ENCODE measurements around the gene EFS. TPM values are rescaled to one million over a fixed set of nuclear protein-coding genes. Genes with fewer than 3 reads are reported as not detected.

The EFS gene
- total RNA-seq, 1 experiment from 2014 or later, result 0.36 TPM

DNA sequence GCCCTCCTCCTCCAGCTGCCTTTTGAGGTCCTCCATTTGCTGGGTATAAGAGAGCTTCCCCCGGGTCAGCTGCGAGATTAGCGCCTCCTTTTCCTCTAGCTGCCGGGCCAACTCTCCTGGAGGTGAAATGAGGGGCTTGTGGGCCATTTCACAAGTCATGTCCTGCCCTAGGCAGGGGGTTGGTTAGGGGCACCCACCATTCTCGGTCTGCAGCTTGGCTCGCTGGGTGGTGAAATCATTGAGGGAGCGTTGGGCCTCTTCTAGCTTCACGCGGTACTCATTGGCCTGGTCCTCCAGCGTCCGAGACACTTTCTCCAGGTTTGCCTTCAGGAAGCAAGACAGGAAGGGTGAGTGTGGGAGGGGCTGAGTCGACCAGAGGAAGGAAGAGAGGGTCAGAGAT lies 24.4 kb upstream of the EFS start:
- intact Hi-C loops (cut with micrococcal nuclease), result no loop called here
- H2AFZ ChIP-seq (ENCODE audit: low read length), result no peak overlapping the region
- no peak overlapping the region for H3K4me2 ChIP-seq (ENCODE audit: low read length)
- ChIA-PET CTCF (no interaction called here), POLR2A (ENCODE audit: unreplicated experiment) (no interaction called here)
- no peaks in the 10 kb centered on the region for H3K9me3 ChIP-seq (ENCODE audit: low read length)
- ATAC-seq (no peak), DNase-seq (no peak)
- TF ChIP-seq EZH2phosphoT487 (IDR thresholded peaks at IDR 0.05; ENCODE audit: borderline replicate concordance, low read length) (no peak), CTCF (conservative IDR thresholded peaks at IDR 0.05; ENCODE audit: low read depth, low read length) (no peak), EZH2 (IDR thresholded peaks at IDR 0.05; ENCODE audit: low read length, unreplicated experiment) (no peak)
- H4K20me1 ChIP-seq (ENCODE audit: low read length), result no peaks in the 10 kb centered on the region
- H3K4me3 ChIP-seq (ENCODE audit: low read length), result no peak overlapping the region
- BruUV-seq (replicated peaks), result no TSS peak
- no peak overlapping the region for H3K27ac ChIP-seq (ENCODE audit: low read length)
- no peak overlapping the region for H3K9ac ChIP-seq (ENCODE audit: low read length)
- H3K36me3 ChIP-seq (ENCODE audit: low read depth, low read length), result no peaks in the 10 kb centered on the region
- H3K9me2 ChIP-seq (replicated peaks; ENCODE audit: low read length), result no peaks in the 10 kb centered on the region
- no peaks in the 10 kb centered on the region for H3K79me2 ChIP-seq (ENCODE audit: low read length)
- no peaks in the 10 kb centered on the region for H3K4me1 ChIP-seq (ENCODE audit: insufficient read depth, low read length)
- no peaks in the 10 kb centered on the region for H3F3A ChIP-seq (ENCODE audit: low read length, unreplicated experiment)
- peaks cover 72% of the 10 kb centered on the region for H3K27me3 ChIP-seq (ENCODE audit: low read length)

DNA sequence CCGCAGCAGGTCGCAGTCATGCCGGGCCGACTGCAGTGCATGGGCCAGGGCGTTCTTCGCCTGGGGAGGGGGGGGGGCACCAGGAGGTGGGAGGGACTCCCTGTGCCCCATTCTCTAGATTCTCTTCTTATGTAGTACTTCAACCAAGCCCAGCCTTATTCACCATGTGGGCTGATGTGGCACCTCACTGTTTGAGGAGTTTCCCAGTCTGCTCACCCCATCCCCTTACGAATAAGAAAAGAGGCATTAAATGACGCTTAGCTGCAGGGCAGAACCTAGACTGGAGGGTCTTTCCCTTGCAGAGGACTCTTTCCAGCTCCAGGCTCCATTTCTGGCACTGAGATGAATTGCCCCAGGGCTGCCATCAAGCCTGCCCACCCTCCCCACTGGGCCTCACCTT lies 24.0 kb upstream of the EFS start:
- Histone ChIP-seq H3K9me3 (ENCODE audit: low read length) (no peaks in the 10 kb centered on the region), H3K9me2 (replicated peaks; ENCODE audit: low read length) (no peaks in the 10 kb centered on the region), H3K27ac (ENCODE audit: low read length) (no peak overlapping the region), H3K9ac (ENCODE audit: low read length) (no peak overlapping the region), H3K79me2 (ENCODE audit: low read length) (no peaks in the 10 kb centered on the region), H3F3A (ENCODE audit: low read length, unreplicated experiment) (no peaks in the 10 kb centered on the region), H3K4me2 (ENCODE audit: low read length) (no peak overlapping the region), H3K4me1 (ENCODE audit: insufficient read depth, low read length) (no peaks in the 10 kb centered on the region), H3K4me3 (ENCODE audit: low read length) (no peak overlapping the region), H3K27me3 (ENCODE audit: low read length) (peaks cover 73% of the 10 kb centered on the region), H2AFZ (ENCODE audit: low read length) (no peak overlapping the region), H3K36me3 (ENCODE audit: low read depth, low read length) (no peaks in the 10 kb centered on the region), H4K20me1 (ENCODE audit: low read length) (no peaks in the 10 kb centered on the region)
- DNase-seq, result no peak
- ATAC-seq, result no peak
- POLR2A ChIA-PET (ENCODE audit: unreplicated experiment), result no interaction called here
- intact Hi-C loops (cut with micrococcal nuclease), result no loop called here
- TF ChIP-seq EZH2 (IDR thresholded peaks at IDR 0.05; ENCODE audit: low read length, unreplicated experiment), result no peak
- no peak for TF ChIP-seq EZH2phosphoT487 (IDR thresholded peaks at IDR 0.05; ENCODE audit: borderline replicate concordance, low read length)
- no peak for TF ChIP-seq CTCF (conservative IDR thresholded peaks at IDR 0.05; ENCODE audit: low read depth, low read length)
- BruUV-seq (replicated peaks), result no TSS peak
- CTCF ChIA-PET, result no interaction called here

DNA sequence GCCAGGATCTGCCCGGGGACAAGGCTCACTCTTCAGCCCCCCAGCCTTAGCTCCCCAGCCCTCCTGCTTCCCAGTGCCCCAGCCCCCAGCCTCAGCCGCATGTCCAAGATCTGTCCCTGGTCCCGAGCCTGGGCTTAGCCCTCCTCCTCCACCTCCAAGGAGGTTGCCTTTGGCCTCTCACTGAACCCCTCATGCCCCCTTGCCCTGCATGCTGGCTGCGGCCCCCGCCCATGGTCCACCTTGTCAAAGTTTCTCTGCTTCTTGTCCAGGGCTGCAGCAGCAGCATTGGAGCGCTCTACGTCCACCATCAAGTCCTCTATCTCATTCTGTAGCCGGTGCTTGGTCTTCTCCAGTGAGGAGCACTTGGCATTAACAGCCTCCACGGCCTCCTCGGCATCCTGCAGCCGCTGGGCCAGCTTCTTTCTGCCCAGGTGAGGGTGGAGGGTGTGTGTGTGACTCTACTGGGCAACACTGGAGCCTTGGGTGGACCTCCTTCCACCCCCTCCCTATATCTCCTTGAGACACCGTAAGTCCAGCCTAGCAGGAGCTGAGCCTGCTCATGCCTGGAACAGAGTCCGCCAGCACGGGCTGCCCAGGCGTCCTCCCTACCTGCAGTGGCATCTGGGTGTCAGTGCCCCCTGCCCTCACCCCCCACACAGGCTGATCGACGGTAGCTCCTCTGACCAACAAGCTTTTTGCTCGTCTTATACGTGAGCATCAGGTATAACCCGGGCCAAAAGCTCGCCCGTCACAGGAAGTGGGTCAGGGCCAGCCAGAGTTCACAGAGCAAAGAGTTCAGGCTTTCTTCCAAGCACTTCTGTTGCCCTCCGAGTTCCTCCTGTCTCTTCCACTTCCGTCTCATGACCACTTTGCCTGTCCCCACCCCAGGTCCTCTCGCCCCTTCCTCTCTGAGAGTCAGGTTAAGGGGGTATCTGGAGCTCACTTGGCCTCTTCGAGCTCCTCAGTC lies 23.2 kb upstream of the EFS start:
- H3K79me2 ChIP-seq (ENCODE audit: low read length), result no peaks in the 10 kb centered on the region
- TF ChIP-seq CTCF (conservative IDR thresholded peaks at IDR 0.05; ENCODE audit: low read depth, low read length) (no peak), EZH2 (IDR thresholded peaks at IDR 0.05; ENCODE audit: low read length, unreplicated experiment) (no peak)
- H3K36me3 ChIP-seq (ENCODE audit: low read depth, low read length), result no peaks in the 10 kb centered on the region
- ChIA-PET CTCF (no interaction called here), POLR2A (ENCODE audit: unreplicated experiment) (no interaction called here)
- no peaks in the 10 kb centered on the region for H3K9me3 ChIP-seq (ENCODE audit: low read length)
- H2AFZ ChIP-seq (ENCODE audit: low read length), result no peak overlapping the region
- ATAC-seq, result no peak
- no peak overlapping the region for H3K4me2 ChIP-seq (ENCODE audit: low read length)
- DNase-seq, result no peak
- H3K4me3 ChIP-seq (ENCODE audit: low read length), result no peak overlapping the region
- no TSS peak for BruUV-seq (replicated peaks)
- no peaks in the 10 kb centered on the region for H4K20me1 ChIP-seq (ENCODE audit: low read length)
- peaks cover 71% of the 10 kb centered on the region for H3K27me3 ChIP-seq (ENCODE audit: low read length)
- H3K27ac ChIP-seq (ENCODE audit: low read length), result no peak overlapping the region
- H3F3A ChIP-seq (ENCODE audit: low read length, unreplicated experiment), result no peaks in the 10 kb centered on the region
- no peak overlapping the region for H3K9ac ChIP-seq (ENCODE audit: low read length)
- no peaks in the 10 kb centered on the region for H3K9me2 ChIP-seq (replicated peaks; ENCODE audit: low read length)
- intact Hi-C loops (cut with micrococcal nuclease), result no loop called here
- H3K4me1 ChIP-seq (ENCODE audit: insufficient read depth, low read length), result no peaks in the 10 kb centered on the region
